Breast epithelium (tissue), 4 donors: ENCODE measurements around the gene RBM38. TPM values are rescaled to one million over a fixed set of nuclear protein-coding genes. Genes with fewer than 3 reads are reported as not detected.

Experiments
- DNase-seq, 2 donors: peaks; one replicate each; pipeline ENCODE4 v3.0.0-alpha.2; 2019; ENCODE audit warnings: low spot score in 2 of 2
- H3K27ac ChIP-seq, 2 donors: fragments of 200-600 bp; sonication (generic) in 1 of 2; one replicate each; pipeline ENCODE4 v1.5.1; 2016 to 2019; ENCODE audit warnings: mild to moderate bottlenecking in 1 of 2
- H3K27me3 ChIP-seq, 2 donors: fragments of 200-600 bp; sonication (generic) in 1 of 2; one replicate each; pipeline versions ENCODE4 v1.5.1 to v1.6.0; 2017 to 2019; ENCODE audit warnings: control low read depth in 1 of 2, mild to moderate bottlenecking in 1 of 2
- H3K36me3 ChIP-seq: fragments of 200-600 bp; one replicate; pipeline ENCODE4 v1.5.1; 2019
- H3K4me1 ChIP-seq, 2 donors: fragments of 200-600 bp; sonication (generic); one replicate each; pipeline ENCODE4 v1.5.1; 2016 to 2019; ENCODE audit warnings: control low read depth in 1 of 2
- H3K4me3 ChIP-seq, 3 donors: fragments of 200-600 bp; sonication (generic); 1 replicate in 2 of 3; 2 replicates in 1 of 3; pipeline ENCODE4 v1.5.1; 2016 to 2019; ENCODE audit warnings: mild to moderate bottlenecking in 3 of 3, moderate library complexity in 2 of 3
- H3K9me3 ChIP-seq, 2 donors: fragments of 200-600 bp; sonication (generic) in 1 of 2; one replicate each; pipeline ENCODE4 v1.5.1; 2016 to 2019; ENCODE audit warnings: control low read depth in 1 of 2
- POLR2A ChIP-seq: fragments of 450-650 bp; IDR thresholded peaks from one replicate; pipeline ENCODE4 v1.6.1; 2016; ENCODE audit warnings: antibody characterized with exemption, mild to moderate bottlenecking, moderate library complexity
- POLR2AphosphoS5 ChIP-seq, 3 donors: sonication (generic); formaldehyde crosslinking; IDR thresholded peaks; one replicate each; pipeline ENCODE4 v1.6.1; 2017; ENCODE audit warnings: antibody characterized with exemption in 3 of 3
- intact Hi-C: fragments of 100-400 bp; cut with DNase I; formaldehyde crosslinking; loops from one replicate; pipeline ENCODE4 v1.15.1; 2023; ENCODE audit warnings: low total_unique reads
- total RNA-seq, 3 donors: library from RNA; depleted of rRNA; stranded (reverse); fragments of >200 nt; gene quantifications; one replicate each; pipeline ENCODE4 v1.1.0, GENCODE V29; 2016
- TF ChIP-seq, protein P1 (sequence below), 3 donors: fragments of 450-650 bp; IDR thresholded peaks; one replicate each; pipeline ENCODE4 v1.5.1; 2016 to 2017; ENCODE audit warnings: antibody characterized with exemption in 3 of 3, mild to moderate bottlenecking in 3 of 3, moderate library complexity in 3 of 3

RBM38 gene
- total RNA-seq, 3 donors from 2014 or later = 5.1 to 13.5 (median 10.5) TPM

DNA sequence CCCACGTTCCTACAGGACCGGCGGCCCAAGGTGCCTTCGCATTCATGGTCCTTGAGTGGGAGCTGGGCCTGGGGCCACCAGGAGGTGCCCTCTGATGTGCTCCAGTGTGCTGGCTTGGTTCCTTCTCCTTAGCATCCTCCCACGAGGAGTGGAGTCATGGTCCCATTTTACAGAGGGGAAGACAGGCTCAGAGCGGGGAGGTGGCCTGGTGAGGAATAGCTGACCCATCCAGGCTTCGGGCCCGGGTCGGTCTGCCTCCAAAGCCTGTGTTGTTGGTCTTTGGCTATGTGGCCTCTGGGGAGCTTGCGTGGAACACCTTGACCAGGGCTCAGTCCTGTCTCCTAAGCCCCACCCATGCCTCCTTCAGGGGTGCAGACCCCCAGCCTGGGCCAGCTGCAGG, 22.8 kb downstream of the RBM38 start:
- TF ChIP-seq, protein P1, sequence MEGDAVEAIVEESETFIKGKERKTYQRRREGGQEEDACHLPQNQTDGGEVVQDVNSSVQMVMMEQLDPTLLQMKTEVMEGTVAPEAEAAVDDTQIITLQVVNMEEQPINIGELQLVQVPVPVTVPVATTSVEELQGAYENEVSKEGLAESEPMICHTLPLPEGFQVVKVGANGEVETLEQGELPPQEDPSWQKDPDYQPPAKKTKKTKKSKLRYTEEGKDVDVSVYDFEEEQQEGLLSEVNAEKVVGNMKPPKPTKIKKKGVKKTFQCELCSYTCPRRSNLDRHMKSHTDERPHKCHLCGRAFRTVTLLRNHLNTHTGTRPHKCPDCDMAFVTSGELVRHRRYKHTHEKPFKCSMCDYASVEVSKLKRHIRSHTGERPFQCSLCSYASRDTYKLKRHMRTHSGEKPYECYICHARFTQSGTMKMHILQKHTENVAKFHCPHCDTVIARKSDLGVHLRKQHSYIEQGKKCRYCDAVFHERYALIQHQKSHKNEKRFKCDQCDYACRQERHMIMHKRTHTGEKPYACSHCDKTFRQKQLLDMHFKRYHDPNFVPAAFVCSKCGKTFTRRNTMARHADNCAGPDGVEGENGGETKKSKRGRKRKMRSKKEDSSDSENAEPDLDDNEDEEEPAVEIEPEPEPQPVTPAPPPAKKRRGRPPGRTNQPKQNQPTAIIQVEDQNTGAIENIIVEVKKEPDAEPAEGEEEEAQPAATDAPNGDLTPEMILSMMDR (IDR thresholded peaks at IDR 0.05) = no peak
- TF ChIP-seq POLR2AphosphoS5 (IDR thresholded peaks at IDR 0.05) (no peak), POLR2A (no peak)
- intact Hi-C loops = no loop called here
- H3K27ac ChIP-seq = no peak overlapping the region

GRCh38 chr20:57414867-57415592, 23.8 kb downstream of the RBM38 start:
- Histone ChIP-seq H3K27me3 (peaks cover 0 to 5% of the 10 kb centered on the region in 2 donors), H3K4me1 (no peaks in the 10 kb centered on the region), H3K9me3 (no peaks in the 10 kb centered on the region), H3K27ac (no peak overlapping the region), H3K36me3 (no peaks in the 10 kb centered on the region), H3K4me3 (no peak overlapping the region)
- TF ChIP-seq POLR2AphosphoS5 (IDR thresholded peaks at IDR 0.05) (no peak), POLR2A (no peak)
- TF ChIP-seq, protein P1 (IDR thresholded peaks at IDR 0.05) = no peak
- DNase-seq = no peak
- intact Hi-C loops = no loop called here

More for the DNA sequence above, 22.8 kb downstream of the RBM38 start:
- Histone ChIP-seq H3K27me3 (peaks cover 0 to 5% of the 10 kb centered on the region in 2 donors), H3K9me3 (no peaks in the 10 kb centered on the region), H3K36me3 (no peaks in the 10 kb centered on the region), H3K4me1 (no peaks in the 10 kb centered on the region), H3K4me3 (no peak overlapping the region)
- no peak for DNase-seq

GRCh38 chr20:57415771-57416170, 24.6 kb downstream of the RBM38 start:
- H3K4me1 ChIP-seq = no peaks in the 10 kb centered on the region
- H3K27me3 ChIP-seq = peaks cover 0 to 5% of the 10 kb centered on the region in 2 donors
- H3K4me3 ChIP-seq = no peak overlapping the region
- DNase-seq = no peak
- intact Hi-C loops = no loop called here
- no peaks in the 10 kb centered on the region for H3K36me3 ChIP-seq
- no peak for TF ChIP-seq POLR2A
- TF ChIP-seq POLR2AphosphoS5 (IDR thresholded peaks at IDR 0.05) = no peak
- TF ChIP-seq, protein P1 (IDR thresholded peaks at IDR 0.05) = no peak
- H3K9me3 ChIP-seq = no peaks in the 10 kb centered on the region
- no peak overlapping the region for H3K27ac ChIP-seq

DNA sequence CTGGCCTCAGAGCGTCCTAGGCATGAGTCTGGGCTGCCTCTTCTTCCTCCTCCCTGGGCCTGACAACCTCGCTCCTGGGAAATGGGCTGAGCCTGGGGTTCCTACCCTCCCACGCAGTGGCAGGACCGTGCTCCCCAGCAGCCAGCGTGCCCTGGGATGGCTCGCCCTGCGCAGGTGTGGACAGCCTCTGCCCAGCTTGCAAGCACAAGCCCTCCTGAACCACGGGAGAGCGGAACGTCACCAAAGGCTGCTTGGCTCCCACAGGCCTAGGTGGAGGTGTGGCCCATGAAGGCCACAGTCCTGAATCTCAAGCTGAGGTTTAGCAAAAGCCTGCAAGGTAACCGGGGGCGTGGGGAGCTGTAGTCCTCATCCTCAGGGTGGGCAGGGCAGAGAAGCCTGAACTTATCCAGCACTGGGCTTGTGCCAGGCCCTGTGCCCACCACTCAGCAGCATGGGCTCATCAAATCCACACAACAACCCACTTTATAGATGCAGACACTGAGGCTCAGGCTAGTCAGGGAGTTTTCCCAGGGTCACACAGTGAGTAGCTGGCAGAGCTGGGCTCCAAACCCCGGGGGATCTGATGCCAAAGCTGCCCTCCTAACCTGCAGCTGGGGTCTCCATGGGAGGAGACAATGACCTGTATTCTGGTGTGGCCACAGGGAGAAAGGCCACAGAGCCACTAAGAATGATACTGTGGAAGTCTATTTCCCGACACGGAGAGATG, 25.3 kb downstream of the RBM38 start:
- intact Hi-C loops = no loop called here
- H3K4me1 ChIP-seq = no peaks in the 10 kb centered on the region
- peaks cover 0 to 5% of the 10 kb centered on the region in 2 donors for H3K27me3 ChIP-seq
- no peaks in the 10 kb centered on the region for H3K36me3 ChIP-seq
- TF ChIP-seq POLR2A (no peak), POLR2AphosphoS5 (IDR thresholded peaks at IDR 0.05) (no peak)
- TF ChIP-seq, protein P1 (IDR thresholded peaks at IDR 0.05) = no peak
- no peak for DNase-seq
- H3K4me3 ChIP-seq = no peak overlapping the region
- no peaks in the 10 kb centered on the region for H3K9me3 ChIP-seq
- no peak overlapping the region for H3K27ac ChIP-seq
